Kidney (tissue), 14 donors: ENCODE measurements around the gene P4HB. TPM values are rescaled to one million over a fixed set of nuclear protein-coding genes. Genes with fewer than 3 reads are reported as not detected.

ENCODE experiments used
- DNase-seq, 5 donors: peaks; one replicate each; pipeline ENCODE4 v3.0.0-alpha.2; 2013 to 2020
- FAIRE-seq: peaks from 2 replicates; lab custom pipeline; 2012; peaks lifted over from hg19 to GRCh38; lab: Jason Lieb, UNC
- H3K27ac ChIP-seq, 2 donors: one replicate each; pipeline ENCODE4 v1.7.0; 2013; ENCODE audit warnings: low read depth in 2 of 2, low read length in 2 of 2, inconsistent platforms in 1 of 2
- H3K27me3 ChIP-seq: one replicate; pipeline ENCODE4 v1.7.1; 2013; ENCODE audit warnings: low read length, inconsistent platforms; ENCODE audit not compliant: control insufficient read depth, insufficient read depth
- H3K36me3 ChIP-seq, 3 donors: one replicate each; pipeline versions ENCODE4 v1.7.0 to v1.7.1; 2013; ENCODE audit warnings: low read length in 3 of 3, control low read depth in 1 of 3, inconsistent platforms in 1 of 3; ENCODE audit not compliant: insufficient read depth in 3 of 3, control insufficient read depth in 2 of 3
- H3K4me1 ChIP-seq, 3 donors: one replicate each; pipeline versions ENCODE4 v1.7.0 to v1.7.1; 2013; ENCODE audit warnings: low read length in 3 of 3, inconsistent platforms in 1 of 3, low read depth in 1 of 3; ENCODE audit not compliant: control insufficient read depth in 2 of 3, insufficient read depth in 2 of 3
- H3K4me3 ChIP-seq, 3 donors: one replicate each; pipeline versions ENCODE4 v1.7.0 to v1.8.1; 2013; ENCODE audit warnings: low read length in 3 of 3, control low read depth in 1 of 3, inconsistent platforms in 1 of 3
- H3K9ac ChIP-seq, 3 donors: one replicate each; pipeline versions ENCODE4 v1.7.0 to v1.7.1; 2013; ENCODE audit warnings: low read length in 3 of 3, control low read depth in 1 of 3, inconsistent platforms in 1 of 3
- H3K9me3 ChIP-seq, 3 donors: one replicate each; pipeline versions ENCODE4 v1.7.0 to v1.7.1; 2013; ENCODE audit warnings: low read length in 3 of 3, control low read depth in 1 of 3, inconsistent platforms in 1 of 3; ENCODE audit not compliant: control insufficient read depth in 2 of 3, insufficient read depth in 1 of 3
- intact Hi-C: fragments of 100-400 bp; cut with DNase I; formaldehyde crosslinking; loops from one replicate; pipeline ENCODE4 v1.11.1; 2022
- polyA plus RNA-seq: library from polyadenylated mRNA; stranded (reverse); fragments of 350-450 nt; fragmentation: Illumina TruSeq; extraction: RNeasy Lipid Tissue Mini Kit (QIAGEN cat#74804); gene quantifications from one replicate; pipeline ENCODE4 v1.2.3, GENCODE V29; 2014; ENCODE audit warnings: low read depth, low replicate concordance; ENCODE audit not compliant: insufficient read depth
- total RNA-seq: library from RNA; stranded (reverse); fragmentation: NEBNext Ultra II Directional; extraction: Animal tissue kit (Norgen Biotek cat#: 25700); gene quantifications from one replicate; pipeline ENCODE4 v1.2.1, GENCODE V29; 2021
- TF ChIP-seq, protein P1 (sequence below): IDR thresholded peaks from 3 replicates; pipeline ENCODE4 v1.5.1; 2012; ENCODE audit warnings: mild to moderate bottlenecking, moderate library complexity, borderline replicate concordance; ENCODE audit not compliant: insufficient read depth; ENCODE audit errors: extremely low read depth
- donor health status: control.
- donor health status: control.
- donor health status: control.
- donor health status: control.
- donor health status: control.
- donor health status: DM: yes; HTN: yes; CAD: no.
- donor health status: Normal renal cell carcinoma (clear cell type).

P4HB gene
- total and polyA plus RNA-seq, 2 donors from 2014 or later = 411 to 482 TPM

DNA sequence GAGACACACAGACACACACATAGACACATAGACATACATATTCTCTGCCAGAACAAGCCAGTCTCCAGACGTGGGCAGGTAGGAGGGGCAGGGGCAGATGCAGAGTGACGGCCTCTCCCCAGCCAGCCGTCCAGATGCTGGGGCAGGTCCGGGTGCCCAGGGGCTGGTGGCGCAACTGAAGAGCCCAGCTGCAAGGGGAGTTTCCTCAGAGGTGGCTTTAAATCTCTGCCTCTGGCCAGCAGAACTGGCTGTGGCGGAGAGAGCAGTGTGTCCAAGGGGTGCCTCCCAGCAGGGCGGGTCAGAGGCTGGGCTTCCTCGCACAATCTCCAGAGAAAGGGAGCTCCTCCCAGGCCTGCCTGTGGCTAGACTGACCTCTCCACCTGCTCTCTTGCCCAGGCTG lies 65.8 kb downstream of the P4HB start:
- H3K27me3 ChIP-seq = peaks cover 3% of the 10 kb centered on the region
- peaks cover 0 to 3% (median 0%) of the 10 kb centered on the region in 3 donors for H3K9me3 ChIP-seq
- H3K4me3 ChIP-seq = no peak overlapping the region
- TF ChIP-seq, protein P1, sequence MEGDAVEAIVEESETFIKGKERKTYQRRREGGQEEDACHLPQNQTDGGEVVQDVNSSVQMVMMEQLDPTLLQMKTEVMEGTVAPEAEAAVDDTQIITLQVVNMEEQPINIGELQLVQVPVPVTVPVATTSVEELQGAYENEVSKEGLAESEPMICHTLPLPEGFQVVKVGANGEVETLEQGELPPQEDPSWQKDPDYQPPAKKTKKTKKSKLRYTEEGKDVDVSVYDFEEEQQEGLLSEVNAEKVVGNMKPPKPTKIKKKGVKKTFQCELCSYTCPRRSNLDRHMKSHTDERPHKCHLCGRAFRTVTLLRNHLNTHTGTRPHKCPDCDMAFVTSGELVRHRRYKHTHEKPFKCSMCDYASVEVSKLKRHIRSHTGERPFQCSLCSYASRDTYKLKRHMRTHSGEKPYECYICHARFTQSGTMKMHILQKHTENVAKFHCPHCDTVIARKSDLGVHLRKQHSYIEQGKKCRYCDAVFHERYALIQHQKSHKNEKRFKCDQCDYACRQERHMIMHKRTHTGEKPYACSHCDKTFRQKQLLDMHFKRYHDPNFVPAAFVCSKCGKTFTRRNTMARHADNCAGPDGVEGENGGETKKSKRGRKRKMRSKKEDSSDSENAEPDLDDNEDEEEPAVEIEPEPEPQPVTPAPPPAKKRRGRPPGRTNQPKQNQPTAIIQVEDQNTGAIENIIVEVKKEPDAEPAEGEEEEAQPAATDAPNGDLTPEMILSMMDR = no peak
- intact Hi-C loops = no loop called here
- no peak overlapping the region for H3K9ac ChIP-seq
- FAIRE-seq (no peak), DNase-seq (peak in 1 of 5 donors; percentile 61)
- H3K27ac ChIP-seq = no peak overlapping the region
- H3K4me1 ChIP-seq = no peaks in the 10 kb centered on the region
- no peaks in the 10 kb centered on the region for H3K36me3 ChIP-seq

DNA sequence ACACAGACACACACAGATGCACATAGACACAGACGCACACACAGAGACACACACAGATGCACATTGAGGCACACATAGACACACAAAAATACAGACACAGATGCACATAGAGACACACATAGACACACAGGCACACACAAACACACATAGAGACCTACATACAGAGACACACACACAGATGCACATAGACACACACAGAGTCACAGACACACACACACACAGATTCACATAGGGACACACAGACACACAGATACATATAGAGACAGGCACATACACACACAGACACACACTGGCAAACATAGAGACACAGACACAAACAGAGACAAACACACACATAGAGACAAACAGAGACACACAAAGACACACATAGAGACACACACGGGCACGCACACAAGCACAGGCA lies 66.3 kb downstream of the P4HB start:
- no peaks in the 10 kb centered on the region for H3K36me3 ChIP-seq
- H3K27ac ChIP-seq = no peak overlapping the region
- no peak overlapping the region for H3K9ac ChIP-seq
- TF ChIP-seq, protein P1 = no peak
- H3K4me3 ChIP-seq = peak overlapping the region in 1 of 3 donors; percentile 7
- H3K9me3 ChIP-seq = peaks cover 0 to 3% (median 0%) of the 10 kb centered on the region in 3 donors
- no peaks in the 10 kb centered on the region for H3K4me1 ChIP-seq
- DNase-seq = no peak
- FAIRE-seq = no peak
- peaks cover 3% of the 10 kb centered on the region for H3K27me3 ChIP-seq
- intact Hi-C loops = no loop called here

Other genes with a start within 250 kb of the P4HB start
Only the 30 nearest of the 31 such genes appear.
- gene NPLOC4, start 223.4 kb downstream of the P4HB start, total RNA-seq = 86.4 TPM
- 41.5 TPM for gene NPLOC4, start 223.4 kb downstream of the P4HB start, polyA plus RNA-seq
- gene TSPAN10, start 223.3 kb downstream of the P4HB start, total RNA-seq = 2.1 TPM
- gene TSPAN10, start 223.3 kb downstream of the P4HB start, polyA plus RNA-seq = 1.9 TPM
- 3.2 TPM for gene PDE6G, start 204.0 kb downstream of the P4HB start, total RNA-seq
- 5.4 TPM for gene PDE6G, start 204.0 kb downstream of the P4HB start, polyA plus RNA-seq
- gene OXLD1, start 193.9 kb downstream of the P4HB start, total RNA-seq = 28.2 TPM
- gene OXLD1, start 193.9 kb downstream of the P4HB start, polyA plus RNA-seq = 51.9 TPM
- 18.8 TPM for gene CCDC137, start 193.8 kb downstream of the P4HB start, total RNA-seq
- gene CCDC137, start 193.8 kb downstream of the P4HB start, polyA plus RNA-seq = 14.7 TPM
- 34.7 TPM for gene ARL16, start 176.7 kb downstream of the P4HB start, total RNA-seq
- 76.1 TPM for gene ARL16, start 176.7 kb downstream of the P4HB start, polyA plus RNA-seq
- 95.3 TPM for gene HGS, start 176.5 kb downstream of the P4HB start, total RNA-seq
- 85.5 TPM for gene HGS, start 176.5 kb downstream of the P4HB start, polyA plus RNA-seq
- 52.4 TPM for gene MRPL12, start 157.2 kb downstream of the P4HB start, total RNA-seq
- 251 TPM for gene MRPL12, start 157.2 kb downstream of the P4HB start, polyA plus RNA-seq
- gene SLC25A10, start 148.3 kb downstream of the P4HB start, total RNA-seq = 19.9 TPM
- 94.5 TPM for gene SLC25A10, start 148.3 kb downstream of the P4HB start, polyA plus RNA-seq
- gene GCGR, start 56.4 kb downstream of the P4HB start, total RNA-seq = 9.3 TPM
- gene GCGR, start 56.4 kb downstream of the P4HB start, polyA plus RNA-seq = 37.2 TPM
- 88.3 TPM for gene MCRIP1, start 27.2 kb downstream of the P4HB start, total RNA-seq
- 151 TPM for gene MCRIP1, start 27.2 kb downstream of the P4HB start, polyA plus RNA-seq
- gene PPP1R27, start 25.5 kb downstream of the P4HB start, total RNA-seq = not detected
- gene PPP1R27, start 25.5 kb downstream of the P4HB start, polyA plus RNA-seq = not detected
- 453 TPM for gene ARHGDIA, start 10.8 kb upstream of the P4HB start, total RNA-seq
- 424 TPM for gene ARHGDIA, start 10.8 kb upstream of the P4HB start, polyA plus RNA-seq
- gene ALYREF, start 31.1 kb upstream of the P4HB start, total RNA-seq = 59.3 TPM
- 45.3 TPM for gene ALYREF, start 31.1 kb upstream of the P4HB start, polyA plus RNA-seq
- 88.6 TPM for gene ANAPC11, start 31.2 kb upstream of the P4HB start, total RNA-seq
- 220 TPM for gene ANAPC11, start 31.2 kb upstream of the P4HB start, polyA plus RNA-seq
- gene NPB, start 41.7 kb upstream of the P4HB start, total RNA-seq = 0.66 TPM
- 1.4 TPM for gene NPB, start 41.7 kb upstream of the P4HB start, polyA plus RNA-seq
- 28.4 TPM for gene PCYT2, start 50.9 kb upstream of the P4HB start, total RNA-seq
- 104 TPM for gene PCYT2, start 50.9 kb upstream of the P4HB start, polyA plus RNA-seq
- gene SIRT7, start 57.6 kb upstream of the P4HB start, total RNA-seq = 25.2 TPM
- 17.4 TPM for gene SIRT7, start 57.6 kb upstream of the P4HB start, polyA plus RNA-seq
- gene MAFG, start 67.2 kb upstream of the P4HB start, total RNA-seq = 18.2 TPM
- gene MAFG, start 67.2 kb upstream of the P4HB start, polyA plus RNA-seq = 8.3 TPM
- 14.2 TPM for gene PYCR1, start 76.8 kb upstream of the P4HB start, total RNA-seq
- 7.9 TPM for gene PYCR1, start 76.8 kb upstream of the P4HB start, polyA plus RNA-seq
- not detected for gene MYADML2, start 86.7 kb upstream of the P4HB start, total RNA-seq
- gene MYADML2, start 86.7 kb upstream of the P4HB start, polyA plus RNA-seq = not detected
- not detected for gene NOTUM, start 100.7 kb upstream of the P4HB start, total RNA-seq
- not detected for gene NOTUM, start 100.7 kb upstream of the P4HB start, polyA plus RNA-seq
- 35.2 TPM for gene ASPSCR1, start 117.1 kb upstream of the P4HB start, total RNA-seq
- gene ASPSCR1, start 117.1 kb upstream of the P4HB start, polyA plus RNA-seq = 57.5 TPM
- gene CENPX, start 162.3 kb upstream of the P4HB start, total RNA-seq = 36.9 TPM
- 93.2 TPM for gene CENPX, start 162.3 kb upstream of the P4HB start, polyA plus RNA-seq
- 9.9 TPM for gene LRRC45, start 162.8 kb upstream of the P4HB start, total RNA-seq
- gene LRRC45, start 162.8 kb upstream of the P4HB start, polyA plus RNA-seq = 9.9 TPM
- 2.6 TPM for gene RAC3, start 171.1 kb upstream of the P4HB start, total RNA-seq
- gene RAC3, start 171.1 kb upstream of the P4HB start, polyA plus RNA-seq = 13.1 TPM
- gene DCXR, start 177.2 kb upstream of the P4HB start, total RNA-seq = 102 TPM
- 551 TPM for gene DCXR, start 177.2 kb upstream of the P4HB start, polyA plus RNA-seq
- gene RFNG, start 191.3 kb upstream of the P4HB start, total RNA-seq = 29.8 TPM
- 47.3 TPM for gene RFNG, start 191.3 kb upstream of the P4HB start, polyA plus RNA-seq
- 99.3 TPM for gene GPS1, start 191.4 kb upstream of the P4HB start, total RNA-seq
- 149 TPM for gene GPS1, start 191.4 kb upstream of the P4HB start, polyA plus RNA-seq
- 84.8 TPM for gene DUS1L, start 205.3 kb upstream of the P4HB start, total RNA-seq
- gene DUS1L, start 205.3 kb upstream of the P4HB start, polyA plus RNA-seq = 102 TPM